A673 (cell line): ENCODE data around the gene TEX22.
A peak's percentile ranks its signal among the peaks of the same experiment; 100 is the strongest.

ENCODE experiments used
- CTCF ChIP-seq: fragments of 300-800, 200-600 bp; sonication (generic); conservative IDR thresholded peaks from 2 replicates; pipeline ENCODE4 v1.5.1; 2017; ENCODE audit warnings: low read depth, mild to moderate bottlenecking, antibody characterized with exemption, low read length, moderate library complexity, mixed read lengths
- EZH2 ChIP-seq: fragments of 200-600 bp; sonication (generic); IDR thresholded peaks from 2 replicates; pipeline ENCODE4 v1.6.1; 2017; ENCODE audit warnings: borderline replicate concordance, low read depth, mild to moderate bottlenecking, mixed read lengths, antibody characterized with exemption, low read length; ENCODE audit not compliant: poor library complexity, severe bottlenecking

GRCh38 chr14:105439710-105440553, 41.6 kb downstream of the TEX22 start:
- TF ChIP-seq CTCF (peak; percentile 70), EZH2 (no peak)
